IMR-90 (cell line): Measurements from ENCODE around the gene C15orf40.

Experiments used
- BHLHE40 ChIP-seq: fragments of 150-350 bp; IDR thresholded peaks from 2 replicates; pipeline ENCODE4 v1.6.1; 2016; ENCODE audit warnings: mild to moderate bottlenecking, low read depth, low read length
- CEBPB ChIP-seq: IDR thresholded peaks from 2 replicates; pipeline ENCODE4 v1.6.1; 2012; ENCODE audit warnings: low read depth, low read length, improper control_type of control experiment
- FOS ChIP-seq: fragments of 150-350 bp; IDR thresholded peaks from 2 replicates; pipeline ENCODE4 v1.6.1; 2016; ENCODE audit warnings: low read depth, low read length
- MAFK ChIP-seq: IDR thresholded peaks from 2 replicates; pipeline ENCODE4 v1.6.1; 2012; ENCODE audit warnings: low read depth, low read length, improper control_type of control experiment
- MAZ ChIP-seq: IDR thresholded peaks from 2 replicates; pipeline ENCODE4 v1.6.1; 2012; ENCODE audit warnings: low read depth, mild to moderate bottlenecking, low read length, improper control_type of control experiment, moderate library complexity, borderline replicate concordance
- MXI1 ChIP-seq: IDR thresholded peaks from 2 replicates; pipeline ENCODE4 v1.6.1; 2012; ENCODE audit warnings: low read depth, mild to moderate bottlenecking, low read length, moderate library complexity, borderline replicate concordance
- POLR2A ChIP-seq: IDR thresholded peaks from 2 replicates; pipeline ENCODE4 v1.6.1; 2012; ENCODE audit warnings: mild to moderate bottlenecking, low read depth, low read length
- RAD21 ChIP-seq: IDR thresholded peaks from 2 replicates; pipeline ENCODE4 v1.6.1; 2012; ENCODE audit warnings: low read length, improper control_type of control experiment
- TF ChIP-seq, protein P1 (sequence below): conservative IDR thresholded peaks from 2 replicates; pipeline ENCODE4 v1.5.1; 2012; ENCODE audit warnings: mild to moderate bottlenecking, low read depth, low read length, improper control_type of control experiment
- TF ChIP-seq, protein P2 (sequence below): fragments of 150-350 bp; IDR thresholded peaks from 2 replicates; pipeline ENCODE4 v1.6.1; 2017; ENCODE audit warnings: mild to moderate bottlenecking, antibody characterized with exemption, low read length, low read depth
- TF ChIP-seq, protein P3 (sequence below): fragments of 150-350 bp; IDR thresholded peaks from 2 replicates; pipeline ENCODE4 v1.6.1; 2016; ENCODE audit warnings: low read depth, mild to moderate bottlenecking, low read length, moderate library complexity, borderline replicate concordance

DNA sequence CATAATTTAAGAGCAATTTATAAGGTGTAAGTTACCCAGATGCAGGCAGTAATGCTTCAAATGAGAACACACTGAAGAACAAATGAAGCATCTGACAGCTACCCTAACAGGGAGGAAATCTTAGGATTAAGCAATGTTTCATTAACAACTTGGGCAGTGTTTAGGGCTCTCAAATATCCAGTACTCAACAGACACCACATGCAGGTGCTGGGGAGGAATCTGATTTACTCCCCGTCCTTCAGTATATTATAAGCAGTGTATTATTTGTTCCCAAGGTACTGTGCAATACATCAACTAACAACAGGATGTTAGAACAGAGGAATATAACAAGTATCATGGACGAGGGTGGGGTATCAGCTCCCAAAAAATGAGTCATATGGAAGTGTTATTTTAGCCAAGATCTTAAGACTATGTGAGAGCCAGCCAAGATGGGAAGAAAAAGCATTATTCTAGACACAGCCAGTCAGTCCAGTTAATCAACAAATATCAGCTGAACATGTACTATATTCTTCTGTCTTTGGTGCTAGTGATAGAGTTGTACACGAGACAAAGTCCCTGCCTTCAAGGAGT, 35.2 kb upstream of the C15orf40 start:
- TF ChIP-seq, protein P1, sequence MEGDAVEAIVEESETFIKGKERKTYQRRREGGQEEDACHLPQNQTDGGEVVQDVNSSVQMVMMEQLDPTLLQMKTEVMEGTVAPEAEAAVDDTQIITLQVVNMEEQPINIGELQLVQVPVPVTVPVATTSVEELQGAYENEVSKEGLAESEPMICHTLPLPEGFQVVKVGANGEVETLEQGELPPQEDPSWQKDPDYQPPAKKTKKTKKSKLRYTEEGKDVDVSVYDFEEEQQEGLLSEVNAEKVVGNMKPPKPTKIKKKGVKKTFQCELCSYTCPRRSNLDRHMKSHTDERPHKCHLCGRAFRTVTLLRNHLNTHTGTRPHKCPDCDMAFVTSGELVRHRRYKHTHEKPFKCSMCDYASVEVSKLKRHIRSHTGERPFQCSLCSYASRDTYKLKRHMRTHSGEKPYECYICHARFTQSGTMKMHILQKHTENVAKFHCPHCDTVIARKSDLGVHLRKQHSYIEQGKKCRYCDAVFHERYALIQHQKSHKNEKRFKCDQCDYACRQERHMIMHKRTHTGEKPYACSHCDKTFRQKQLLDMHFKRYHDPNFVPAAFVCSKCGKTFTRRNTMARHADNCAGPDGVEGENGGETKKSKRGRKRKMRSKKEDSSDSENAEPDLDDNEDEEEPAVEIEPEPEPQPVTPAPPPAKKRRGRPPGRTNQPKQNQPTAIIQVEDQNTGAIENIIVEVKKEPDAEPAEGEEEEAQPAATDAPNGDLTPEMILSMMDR = no peak
- TF ChIP-seq, protein P2, sequence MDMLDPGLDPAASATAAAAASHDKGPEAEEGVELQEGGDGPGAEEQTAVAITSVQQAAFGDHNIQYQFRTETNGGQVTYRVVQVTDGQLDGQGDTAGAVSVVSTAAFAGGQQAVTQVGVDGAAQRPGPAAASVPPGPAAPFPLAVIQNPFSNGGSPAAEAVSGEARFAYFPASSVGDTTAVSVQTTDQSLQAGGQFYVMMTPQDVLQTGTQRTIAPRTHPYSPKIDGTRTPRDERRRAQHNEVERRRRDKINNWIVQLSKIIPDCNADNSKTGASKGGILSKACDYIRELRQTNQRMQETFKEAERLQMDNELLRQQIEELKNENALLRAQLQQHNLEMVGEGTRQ = no peak
- TF ChIP-seq MXI1 (no peak), POLR2A (no peak), FOS (no peak), BHLHE40 (no peak), MAFK (no peak), RAD21 (no peak), CEBPB (no peak), MAZ (no peak)
- TF ChIP-seq, protein P3, sequence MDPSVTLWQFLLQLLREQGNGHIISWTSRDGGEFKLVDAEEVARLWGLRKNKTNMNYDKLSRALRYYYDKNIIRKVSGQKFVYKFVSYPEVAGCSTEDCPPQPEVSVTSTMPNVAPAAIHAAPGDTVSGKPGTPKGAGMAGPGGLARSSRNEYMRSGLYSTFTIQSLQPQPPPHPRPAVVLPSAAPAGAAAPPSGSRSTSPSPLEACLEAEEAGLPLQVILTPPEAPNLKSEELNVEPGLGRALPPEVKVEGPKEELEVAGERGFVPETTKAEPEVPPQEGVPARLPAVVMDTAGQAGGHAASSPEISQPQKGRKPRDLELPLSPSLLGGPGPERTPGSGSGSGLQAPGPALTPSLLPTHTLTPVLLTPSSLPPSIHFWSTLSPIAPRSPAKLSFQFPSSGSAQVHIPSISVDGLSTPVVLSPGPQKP = no peak
